H1 (cell line): ENCODE results near the gene GADL1. TPM values are rescaled to one million over a fixed set of nuclear protein-coding genes. Genes with fewer than 3 reads are reported as not detected.

Experiments
- CTCF ChIA-PET: fragments of 300-600 bp; sonication (Branson Sonifier 250); formaldehyde crosslinking; loops from one replicate; lab custom pipeline; 2021; ENCODE audit not compliant: partially characterized antibody; lab: Charles Lee
- POLR2A ChIA-PET: fragments of 300-600 bp; sonication (Branson Sonifier 250); formaldehyde crosslinking; loops from one replicate; lab custom pipeline; 2021; ENCODE audit warnings: inconsistent platforms; ENCODE audit not compliant: partially characterized antibody; lab: Charles Lee
- DNase-seq, 2 experiments: peaks; one replicate each; pipeline versions ENCODE4 v3.0.0 to v3.0.0-alpha.2; 2010 to 2022; ENCODE audit warnings: low spot score in 2 of 2, low read depth in 1 of 2, mixed read lengths in 1 of 2
- FAIRE-seq: peaks from 2 replicates; lab custom pipeline; 2011; peaks lifted over from hg19 to GRCh38; lab: Jason Lieb, UNC
- H2AFZ ChIP-seq: 2 replicates; pipeline ENCODE4 v1.8.1; 2012; ENCODE audit warnings: low read length, inconsistent platforms
- H2AK5ac ChIP-seq: 2 replicates; pipeline ENCODE4 v1.6.1; 2013; ENCODE audit warnings: low read depth, low read length
- H2BK120ac ChIP-seq: replicated peaks from 2 replicates; pipeline ENCODE3; 2013; ENCODE audit warnings: low read depth, low read length, inconsistent platforms
- H2BK12ac ChIP-seq: 2 replicates; pipeline ENCODE4 v1.6.1; 2013; ENCODE audit warnings: low read depth, low read length
- H2BK15ac ChIP-seq: 2 replicates; pipeline ENCODE4 v1.6.1; 2013; ENCODE audit warnings: low read length
- H2BK20ac ChIP-seq: 2 replicates; pipeline ENCODE4 v1.6.1; 2013; ENCODE audit warnings: low read length
- H2BK5ac ChIP-seq: 2 replicates; pipeline ENCODE4 v1.6.1; 2013; ENCODE audit warnings: low read depth, low read length
- H3K14ac ChIP-seq: 2 replicates; pipeline ENCODE4 v1.6.1; 2013; ENCODE audit warnings: inconsistent platforms; ENCODE audit not compliant: insufficient read length
- H3K18ac ChIP-seq: 2 replicates; pipeline ENCODE4 v1.6.1; 2013; ENCODE audit warnings: low read length; ENCODE audit errors: extremely low read depth
- H3K23ac ChIP-seq: 2 replicates; pipeline ENCODE4 v1.6.1; 2013; ENCODE audit warnings: inconsistent platforms; ENCODE audit not compliant: insufficient read length
- H3K23me2 ChIP-seq: 2 replicates; pipeline ENCODE4 v1.6.1; 2013; ENCODE audit warnings: low read depth, low read length
- H3K27ac ChIP-seq: 2 replicates; pipeline ENCODE4 v1.6.1; 2011; ENCODE audit warnings: low read depth, low read length, inconsistent platforms
- H3K27me3 ChIP-seq, 4 experiments: replicated peaks in 1 of 4; 1 replicate in 1 of 4; 2 replicates in 3 of 4; pipeline versions ENCODE4 v1.6.1 to v1.8.1; 2011 to 2013; ENCODE audit warnings: low read length in 3 of 4, mild to moderate bottlenecking in 3 of 4, inconsistent platforms in 2 of 4, mixed read lengths in 2 of 4, moderate library complexity in 1 of 4; ENCODE audit not compliant: control insufficient read depth in 3 of 4, insufficient read depth in 3 of 4; ENCODE audit errors: extremely low read depth in 1 of 4
- H3K36me3 ChIP-seq, 4 experiments: 2 replicates each; pipeline versions ENCODE4 v1.6.1 to v1.8.1; 2011 to 2013; ENCODE audit warnings: mild to moderate bottlenecking in 4 of 4, low read length in 3 of 4, moderate library complexity in 2 of 4, control low read depth in 1 of 4, inconsistent platforms in 1 of 4; ENCODE audit not compliant: insufficient read depth in 4 of 4, control insufficient read depth in 2 of 4
- H3K4ac ChIP-seq: replicated peaks from 2 replicates; pipeline ENCODE3; 2013; ENCODE audit warnings: low read length, low read depth, mixed read lengths, inconsistent platforms; ENCODE audit not compliant: insufficient read length
- H3K4me1 ChIP-seq, 4 experiments: replicated peaks in 1 of 4; 1 replicate in 1 of 4; 2 replicates in 3 of 4; pipeline versions ENCODE4 v1.6.1 to v1.8.1; 2011 to 2013; ENCODE audit warnings: low read length in 3 of 4, inconsistent platforms in 2 of 4, mixed read lengths in 1 of 4; ENCODE audit not compliant: insufficient read depth in 4 of 4, control insufficient read depth in 3 of 4
- H3K4me2 ChIP-seq, 2 experiments: 2 replicates each; pipeline versions ENCODE4 v1.6.1 to v1.8.1; 2011 to 2013; ENCODE audit warnings: low read depth in 2 of 2, low read length in 2 of 2, control low read depth in 1 of 2, inconsistent platforms in 1 of 2, mild to moderate bottlenecking in 1 of 2; ENCODE audit not compliant: insufficient read depth in 1 of 2
- H3K4me3 ChIP-seq, 4 experiments: fragments of 200-600, 300-600 bp in 1 of 4; sonication (generic), shearing (Covaris generic), sonication (Bioruptor Twin) in 1 of 4; 2 replicates each; pipeline versions ENCODE4 v1.5.1 to v1.8.1; 2011 to 2016; ENCODE audit warnings: low read length in 4 of 4, low read depth in 3 of 4, control low read depth in 2 of 4, inconsistent platforms in 2 of 4, mild to moderate bottlenecking in 2 of 4, mixed read lengths in 1 of 4, moderate library complexity in 1 of 4; ENCODE audit not compliant: insufficient read depth in 2 of 4; ENCODE audit errors: extremely low read depth in 1 of 4
- H3K56ac ChIP-seq: replicated peaks from 2 replicates; pipeline ENCODE3; 2013; ENCODE audit warnings: low read depth, mild to moderate bottlenecking, mixed read lengths, low read length, inconsistent platforms; ENCODE audit not compliant: insufficient read length
- H3K79me1 ChIP-seq: 2 replicates; pipeline ENCODE4 v1.6.1; 2013; ENCODE audit warnings: low read depth, low read length, control low read depth
- H3K79me2 ChIP-seq, 2 experiments: 2 replicates each; pipeline versions ENCODE4 v1.6.1 to v1.8.1; 2012 to 2013; ENCODE audit warnings: low read length in 2 of 2, mild to moderate bottlenecking in 2 of 2, inconsistent platforms in 1 of 2; ENCODE audit not compliant: insufficient read depth in 2 of 2, control insufficient read depth in 1 of 2
- H3K9ac ChIP-seq, 4 experiments: replicated peaks in 1 of 4; 1 replicate in 1 of 4; 2 replicates in 3 of 4; pipeline versions ENCODE4 v1.6.1 to v1.8.1; 2011 to 2013; ENCODE audit warnings: low read depth in 3 of 4, low read length in 3 of 4, control low read depth in 2 of 4, mild to moderate bottlenecking in 2 of 4, moderate library complexity in 2 of 4, inconsistent platforms in 1 of 4; ENCODE audit errors: extremely low read depth in 1 of 4
- H3K9me3 ChIP-seq, 2 experiments: 2 replicates each; pipeline versions ENCODE4 v1.6.1 to v1.8.1; 2012 to 2013; ENCODE audit warnings: mild to moderate bottlenecking in 2 of 2, moderate library complexity in 2 of 2, control low read depth in 1 of 2, inconsistent platforms in 1 of 2, low read depth in 1 of 2, low read length in 1 of 2, mixed read lengths in 1 of 2; ENCODE audit not compliant: insufficient read depth in 2 of 2
- H4K20me1 ChIP-seq, 2 experiments: replicated peaks in 1 of 2; 2 replicates each; pipeline versions ENCODE3 to v1.8.1; 2011 to 2013; ENCODE audit warnings: inconsistent platforms in 2 of 2, low read length in 2 of 2, mild to moderate bottlenecking in 1 of 2; ENCODE audit not compliant: insufficient read depth in 2 of 2, control insufficient read depth in 1 of 2
- H4K5ac ChIP-seq: 2 replicates; pipeline ENCODE4 v1.6.1; 2013; ENCODE audit warnings: low read length, low read depth, mixed read lengths, inconsistent platforms; ENCODE audit not compliant: insufficient read length
- H4K8ac ChIP-seq: 2 replicates; pipeline ENCODE4 v1.8.0; 2013; ENCODE audit warnings: mild to moderate bottlenecking, moderate library complexity, low read length, inconsistent platforms; ENCODE audit not compliant: insufficient read depth; ENCODE audit errors: extremely low read depth
- H4K91ac ChIP-seq: replicated peaks from 2 replicates; pipeline ENCODE3; 2013; ENCODE audit warnings: low read length, mixed read lengths, inconsistent platforms; ENCODE audit not compliant: insufficient read length
- NANOG ChIP-seq: IDR thresholded peaks from 2 replicates; pipeline ENCODE4 v1.6.1; 2011; ENCODE audit warnings: low read length, low read depth, mild to moderate bottlenecking, inconsistent platforms; ENCODE audit not compliant: insufficient read depth, poor library complexity, severe bottlenecking
- POU5F1 ChIP-seq: IDR thresholded peaks from 2 replicates; pipeline ENCODE4 v1.6.1; 2011; ENCODE audit warnings: low read depth, mild to moderate bottlenecking, low read length, moderate library complexity
- SIX5 ChIP-seq: IDR thresholded peaks from 2 replicates; pipeline ENCODE4 v1.6.1; 2011; ENCODE audit warnings: mild to moderate bottlenecking, low read depth, low read length
- TAF1 ChIP-seq: IDR thresholded peaks from 2 replicates; pipeline ENCODE4 v1.6.1; 2011; ENCODE audit warnings: mild to moderate bottlenecking, low read depth, low read length
- WGBS, 2 experiments: shearing (Covaris generic) in 1 of 2; methylation state at CpG; one replicate each; pipeline versions ENCODE4 v1.1.6 to v1.1.7; 2013 to 2015; ENCODE audit warnings: low lambda C conversion rate in 2 of 2, mixed read lengths in 2 of 2, inconsistent platforms in 1 of 2, low coverage in 1 of 2, missing lambda C conversion rate in 1 of 2; ENCODE audit not compliant: insufficient replicate concordance in 2 of 2, insufficient coverage in 1 of 2, insufficient read length in 1 of 2; ENCODE audit errors: extremely low coverage in 1 of 2, missing lambda C conversion rate in 1 of 2; 5-methylcytosine and 5-hydroxymethylcytosine counted together
- polyA plus RNA-seq, 7 experiments: library from polyadenylated mRNA; depleted of rRNA in 3 of 7; stranded (reverse) in 5 of 7; unstranded in 2 of 7; fragments of >200 nt in 5 of 7; fragments of 200-250 nt in 2 of 7; gene quantifications; 1 replicate in 5 of 7; 2 replicates in 1 of 7; 4 replicates in 1 of 7; pipeline versions ENCODE4 v1.2.1 to v1.2.3, GENCODE V29; 2011 to 2013; ENCODE audit warnings: missing spikeins in 2 of 7, mixed read lengths in 2 of 7
- total RNA-seq: library from RNA; stranded (reverse); fragmentation: NEBNext Ultra II Directional; extraction: Animal tissue kit (Norgen Biotek cat#: 25700); gene quantifications from 2 replicates; pipeline ENCODE4 v1.2.1, GENCODE V29; 2021

Gene GADL1
- total and polyA plus RNA-seq, 2 of the 8 experiments (the other 6 are each of a cell fraction or from before 2014, with no cell fraction given) = 0.03 to 0.30 TPM

- H3K14ac ChIP-seq = no peak overlapping the region
- no peak overlapping the region for H4K5ac ChIP-seq
- no peak overlapping the region for H3K27ac ChIP-seq
- H2BK12ac ChIP-seq = no peak overlapping the region
- no peaks in the 10 kb centered on the region for H4K20me1 ChIP-seq
- H3K9ac ChIP-seq = no peak overlapping the region
- H3K4me3 ChIP-seq = no peak overlapping the region
- H4K91ac ChIP-seq = no peak overlapping the region
- no peaks in the 10 kb centered on the region for H3K27me3 ChIP-seq
- no peak overlapping the region for H3K56ac ChIP-seq
- H3K79me1 ChIP-seq = no peaks in the 10 kb centered on the region
- no peak for DNase-seq
- peaks cover 0 to 7% (median 1%) of the 10 kb centered on the region in 4 experiments; a peak in 3 of 7 replicates for H3K4me1 ChIP-seq
- no peak overlapping the region for H2BK20ac ChIP-seq
- ChIA-PET CTCF (no interaction called here), POLR2A (no interaction called here)
- no peak overlapping the region for H2AK5ac ChIP-seq
- no peak overlapping the region for H2BK120ac ChIP-seq
- no peak overlapping the region for H4K8ac ChIP-seq
- no peak for FAIRE-seq
- H3K4me2 ChIP-seq = peak overlapping the region in 1 of 2 experiments; percentile 42; a peak in 1 of 4 replicates
- no peaks in the 10 kb centered on the region for H3K23me2 ChIP-seq
- TF ChIP-seq SIX5 (no peak), TAF1 (no peak), POU5F1 (no peak), NANOG (no peak)
- H2BK15ac ChIP-seq = no peak overlapping the region
- no peaks in the 10 kb centered on the region for H3K9me3 ChIP-seq
- H2AFZ ChIP-seq = no peak overlapping the region
- no peaks in the 10 kb centered on the region for H3K36me3 ChIP-seq
- no peak overlapping the region for H2BK5ac ChIP-seq
- H3K18ac ChIP-seq = no peak overlapping the region
- no peak overlapping the region for H3K23ac ChIP-seq
- WGBS, 2 experiments = 48% methylated on average over 7 of the region's 7 CpGs; no CpG with 5 or more reads in 1 of the 2 experiments
- no peaks in the 10 kb centered on the region for H3K79me2 ChIP-seq
- no peak overlapping the region for H3K4ac ChIP-seq
Measured at GRCh38 chr3:30908456-30909037, 14.1 kb upstream of the GADL1 start.
